Activated gamma-delta T cell treated with anti-CD3 and anti-CD28 coated beads, Interleukin-2, amount 50 U/mL, for 16 hours (primary cell): ENCODE measurements around the gene CADPS.

Source experiments
- DNase-seq: peaks from one replicate; pipeline ENCODE4 v3.0.0-alpha.2; 2020; ENCODE audit warnings: low read depth

CADPS gene

GRCh38 chr3:62874711-62875557 lies at the start of gene CADPS:
Gene CADPS, minus strand, starts transcription at chr3:62875416. Its CDS starts 387 bp downstream, at chr3:62875029.
- no peak for DNase-seq

GRCh38 chr3:62923066-62923465 lies 47.9 kb upstream of the CADPS start:
- DNase-seq, result no peak

GRCh38 chr3:62922326-62922725 lies 47.1 kb upstream of the CADPS start:
- no peak for DNase-seq

GRCh38 chr3:62920466-62920784 lies 45.2 kb upstream of the CADPS start:
- no peak for DNase-seq

- no peak for DNase-seq
Observed at GRCh38 chr3:62919784-62920465, 44.7 kb upstream of the CADPS start.

- DNase-seq, result no peak
Observed at GRCh38 chr3:62918777-62919176, 43.6 kb upstream of the CADPS start.

GRCh38 chr3:62918131-62918530 lies 42.9 kb upstream of the CADPS start:
- no peak for DNase-seq

GRCh38 chr3:62911526-62911925 lies 36.3 kb upstream of the CADPS start:
- no peak for DNase-seq

GRCh38 chr3:62905331-62905730 lies 30.1 kb upstream of the CADPS start:
- DNase-seq, result no peak

GRCh38 chr3:62898530-62899496 lies 23.6 kb upstream of the CADPS start:
- no peak for DNase-seq

- DNase-seq, result no peak
Observed at GRCh38 chr3:62895901-62896300, 20.7 kb upstream of the CADPS start.

- no peak for DNase-seq
Observed at GRCh38 chr3:62892951-62893350, 17.7 kb upstream of the CADPS start.

GRCh38 chr3:62892045-62892444 lies 16.8 kb upstream of the CADPS start:
- no peak for DNase-seq

GRCh38 chr3:62888778-62889177 lies 13.6 kb upstream of the CADPS start:
- DNase-seq, result no peak

- no peak for DNase-seq
Observed at GRCh38 chr3:62888180-62888579, 13.0 kb upstream of the CADPS start.

- DNase-seq, result no peak
Observed at GRCh38 chr3:62885136-62885535, 9.9 kb upstream of the CADPS start.

GRCh38 chr3:62884096-62884870 lies 9.1 kb upstream of the CADPS start:
- no peak for DNase-seq

- no peak for DNase-seq
Observed at GRCh38 chr3:62882676-62883200, 7.5 kb upstream of the CADPS start.

- DNase-seq, result no peak
Observed at GRCh38 chr3:62876064-62876463, 848 bp upstream of the CADPS start.

- DNase-seq, result no peak
Observed at GRCh38 chr3:62875558-62876002, 364 bp upstream of the CADPS start.
